Parathyroid adenoma (tissue), 2 donors: ENCODE results near the gene IFT80.

Source experiments
- H2AFZ ChIP-seq: fragments of 300-600 bp; sonication (generic); one replicate; pipeline ENCODE4 v1.7.0; 2017; ENCODE audit warnings: antibody characterized with exemption, mild to moderate bottlenecking
- H3K27ac ChIP-seq: fragments of 300-600 bp; sonication (generic); one replicate; pipeline ENCODE4 v1.7.0; 2017
- H3K27me3 ChIP-seq: fragments of 300-600 bp; sonication (generic); one replicate; pipeline ENCODE4 v1.7.0; 2017; ENCODE audit warnings: low read length; ENCODE audit not compliant: control insufficient read depth, insufficient read depth
- H3K36me3 ChIP-seq: fragments of 300-600 bp; sonication (generic); one replicate; pipeline ENCODE4 v1.7.0; 2017; ENCODE audit warnings: low read length; ENCODE audit not compliant: control insufficient read depth, insufficient read depth
- H3K4me1 ChIP-seq: fragments of 300-600 bp; sonication (generic); one replicate; pipeline ENCODE4 v1.7.0; 2017; ENCODE audit warnings: control low read depth
- H3K4me2 ChIP-seq: fragments of 300-600 bp; sonication (generic); one replicate; pipeline ENCODE4 v1.7.0; 2017; ENCODE audit warnings: low read length
- H3K4me3 ChIP-seq: fragments of 300-600 bp; sonication (generic); one replicate; pipeline ENCODE4 v1.7.0; 2017; ENCODE audit warnings: low read depth, low read length
- H3K79me2 ChIP-seq: fragments of 300-600 bp; sonication (generic); one replicate; pipeline ENCODE4 v1.7.0; 2017; ENCODE audit warnings: control low read depth
- H3K9ac ChIP-seq: fragments of 300-600 bp; sonication (generic); one replicate; pipeline ENCODE4 v1.7.0; 2017; ENCODE audit warnings: mild to moderate bottlenecking
- H3K9me3 ChIP-seq: fragments of 300-600 bp; sonication (generic); one replicate; pipeline ENCODE4 v1.7.0; 2017; ENCODE audit warnings: low read length; ENCODE audit not compliant: control insufficient read depth
- TF ChIP-seq, protein P1 (sequence below): fragments of 300-600 bp; sonication (generic); IDR thresholded peaks from one replicate; pipeline ENCODE4 v1.7.0; 2017; ENCODE audit warnings: antibody characterized with exemption, mild to moderate bottlenecking
- donor health status: primary hyperparathyroidism.

Gene IFT80

GRCh38 chr3:160210799-160211221 lies 188.2 kb downstream of the IFT80 start:
- Histone ChIP-seq H2AFZ (no peak overlapping the region), H3K4me2 (no peak overlapping the region), H3K27me3 (no peaks in the 10 kb centered on the region), H3K27ac (no peak overlapping the region), H3K4me3 (no peak overlapping the region), H3K79me2 (no peaks in the 10 kb centered on the region), H3K36me3 (no peaks in the 10 kb centered on the region), H3K9me3 (no peaks in the 10 kb centered on the region), H3K4me1 (no peaks in the 10 kb centered on the region), H3K9ac (no peak overlapping the region)
- TF ChIP-seq, protein P1, sequence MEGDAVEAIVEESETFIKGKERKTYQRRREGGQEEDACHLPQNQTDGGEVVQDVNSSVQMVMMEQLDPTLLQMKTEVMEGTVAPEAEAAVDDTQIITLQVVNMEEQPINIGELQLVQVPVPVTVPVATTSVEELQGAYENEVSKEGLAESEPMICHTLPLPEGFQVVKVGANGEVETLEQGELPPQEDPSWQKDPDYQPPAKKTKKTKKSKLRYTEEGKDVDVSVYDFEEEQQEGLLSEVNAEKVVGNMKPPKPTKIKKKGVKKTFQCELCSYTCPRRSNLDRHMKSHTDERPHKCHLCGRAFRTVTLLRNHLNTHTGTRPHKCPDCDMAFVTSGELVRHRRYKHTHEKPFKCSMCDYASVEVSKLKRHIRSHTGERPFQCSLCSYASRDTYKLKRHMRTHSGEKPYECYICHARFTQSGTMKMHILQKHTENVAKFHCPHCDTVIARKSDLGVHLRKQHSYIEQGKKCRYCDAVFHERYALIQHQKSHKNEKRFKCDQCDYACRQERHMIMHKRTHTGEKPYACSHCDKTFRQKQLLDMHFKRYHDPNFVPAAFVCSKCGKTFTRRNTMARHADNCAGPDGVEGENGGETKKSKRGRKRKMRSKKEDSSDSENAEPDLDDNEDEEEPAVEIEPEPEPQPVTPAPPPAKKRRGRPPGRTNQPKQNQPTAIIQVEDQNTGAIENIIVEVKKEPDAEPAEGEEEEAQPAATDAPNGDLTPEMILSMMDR: no peak

- Histone ChIP-seq H3K9ac (no peak overlapping the region), H3K4me3 (no peak overlapping the region), H3K79me2 (no peaks in the 10 kb centered on the region), H3K4me1 (no peaks in the 10 kb centered on the region), H3K27me3 (no peaks in the 10 kb centered on the region), H2AFZ (no peak overlapping the region), H3K27ac (no peak overlapping the region), H3K36me3 (no peaks in the 10 kb centered on the region), H3K9me3 (no peaks in the 10 kb centered on the region), H3K4me2 (no peak overlapping the region)
- TF ChIP-seq, protein P1: no peak
Observed at GRCh38 chr3:160210341-160210740, 188.7 kb downstream of the IFT80 start.
